Memory B cell (primary cell): ENCODE data around the gene ATG7.
"Not testable (repeated sequence)": the region's sequence is repeated elsewhere in the genome, so short reads cannot be mapped to it uniquely, and the experiment has no call there.

Experiments used
- ATAC-seq: fragments of 150-1000 bp; cut with Tn5 transposase; 2 replicates; pipeline ENCODE4 v1.10.0; 2021; ENCODE audit warnings: low read depth, mild to moderate bottlenecking, moderate library complexity
- DNase-seq, 2 donors: peaks; one replicate each; pipeline ENCODE4 v3.0.0; 2022; ENCODE audit warnings: low spot score in 2 of 2
- H3K27ac Mint-ChIP-seq: one replicate; pipeline ENCODE4 v1.8.0; 2022; ENCODE audit warnings: mild to moderate bottlenecking, moderate library complexity, mixed read lengths
- H3K27me3 Mint-ChIP-seq: one replicate; pipeline ENCODE4 v1.8.0; 2022; ENCODE audit warnings: mixed read lengths
- H3K36me3 Mint-ChIP-seq: one replicate; pipeline ENCODE4 v1.8.0; 2022; ENCODE audit warnings: mild to moderate bottlenecking, mixed read lengths
- H3K4me1 Mint-ChIP-seq: one replicate; pipeline ENCODE4 v1.8.0; 2022; ENCODE audit warnings: mixed read lengths
- H3K4me3 Mint-ChIP-seq: one replicate; pipeline ENCODE4 v1.8.0; 2022; ENCODE audit warnings: mild to moderate bottlenecking, moderate library complexity, mixed read lengths
- H3K9me3 Mint-ChIP-seq: one replicate; pipeline ENCODE4 v1.8.0; 2022; ENCODE audit warnings: mixed read lengths

ATG7 gene

DNA sequence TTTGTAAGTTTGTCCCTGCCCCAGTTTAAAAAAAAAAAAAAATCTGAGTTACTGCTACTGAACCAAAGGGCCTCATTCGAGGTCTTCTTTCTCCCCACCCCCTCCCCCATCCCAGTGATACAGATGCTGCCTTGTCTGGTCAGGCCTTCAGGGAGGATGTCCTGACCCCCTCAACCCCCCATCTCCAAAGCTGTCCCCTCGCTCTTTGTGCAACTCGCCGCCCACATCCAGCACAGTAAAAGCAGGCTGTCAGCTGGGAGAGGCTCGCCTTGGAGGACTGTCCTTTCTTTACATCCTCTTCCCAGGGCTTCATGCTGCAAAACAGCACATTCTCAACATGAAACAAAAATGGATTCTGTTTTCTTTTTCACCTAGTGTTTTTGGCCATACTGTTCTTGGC lies 238.2 kb downstream of the ATG7 start:
- Mint-ChIP-seq H3K27ac (peak overlapping the region; percentile 10), H3K27me3 (no peaks in the 10 kb centered on the region), H3K4me3 (no peak overlapping the region), H3K4me1 (no peaks in the 10 kb centered on the region), H3K36me3 (peaks cover 12% of the 10 kb centered on the region), H3K9me3 (no peaks in the 10 kb centered on the region)
- DNase-seq (no peak), ATAC-seq (no peak)

DNA sequence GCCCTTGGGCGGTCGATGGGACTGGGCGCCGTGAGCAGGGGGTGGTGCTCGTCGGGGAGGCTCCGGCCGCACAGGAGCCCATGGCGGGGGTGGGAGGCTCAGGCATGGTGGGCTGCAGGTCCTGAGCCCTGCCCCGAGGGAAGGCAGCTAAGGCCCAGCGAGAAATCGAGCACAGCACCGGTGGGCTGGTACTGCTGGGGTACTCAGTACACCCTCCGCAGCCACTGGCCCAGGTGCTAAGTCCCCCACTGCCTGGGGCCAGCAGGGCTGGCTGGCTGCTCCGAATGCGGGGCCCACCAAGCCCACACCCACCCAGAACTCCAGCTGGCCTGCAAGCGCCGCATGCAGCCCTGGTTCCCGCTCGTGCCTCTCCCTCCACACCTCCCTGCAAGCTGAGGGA lies 239.4 kb downstream of the ATG7 start:
- not testable (repeated sequence) for H3K9me3 Mint-ChIP-seq, H3K27me3 Mint-ChIP-seq, H3K4me1 Mint-ChIP-seq, H3K4me3 Mint-ChIP-seq, DNase-seq, ATAC-seq, H3K27ac Mint-ChIP-seq
- peaks cover 12% of the 10 kb centered on the region for H3K36me3 Mint-ChIP-seq

DNA sequence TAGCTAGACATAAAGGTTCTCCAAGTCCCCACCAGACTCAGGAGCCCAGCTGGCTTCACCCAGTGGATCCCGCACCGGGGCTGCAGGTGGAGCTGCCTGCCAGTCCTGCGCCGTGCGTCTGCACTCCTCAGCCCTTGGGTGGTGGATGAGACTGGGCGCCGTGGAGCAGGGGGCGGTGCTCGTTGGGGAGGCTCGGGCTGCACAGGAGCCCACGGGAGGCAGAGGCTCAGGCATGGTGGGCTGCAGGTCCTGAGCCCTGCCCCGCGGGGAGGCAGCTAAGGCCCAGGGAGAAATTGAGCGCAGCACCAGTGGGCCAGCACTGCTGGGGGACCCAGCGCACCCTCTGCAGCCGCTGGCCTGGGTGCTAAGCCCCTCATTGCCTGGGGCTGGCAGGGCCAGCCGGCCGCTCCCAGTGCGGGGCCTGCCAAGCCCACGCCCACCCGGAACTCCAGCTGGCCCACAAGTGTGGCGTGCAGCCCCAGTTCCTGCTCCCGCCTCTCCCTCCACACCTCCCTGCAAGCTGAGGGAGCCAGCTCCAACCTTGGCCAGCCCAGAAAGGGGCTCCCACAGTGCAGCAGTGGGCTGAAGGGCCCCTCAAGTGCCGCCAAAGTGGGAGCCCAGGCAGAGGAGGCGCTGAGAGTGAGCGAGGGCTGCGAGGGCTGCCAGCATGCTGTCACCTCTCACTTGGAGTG lies 241.1 kb downstream of the ATG7 start:
- not testable (repeated sequence) for H3K27me3 Mint-ChIP-seq, DNase-seq, H3K9me3 Mint-ChIP-seq, ATAC-seq, H3K4me3 Mint-ChIP-seq, H3K4me1 Mint-ChIP-seq, H3K27ac Mint-ChIP-seq
- H3K36me3 Mint-ChIP-seq: peaks cover 12% of the 10 kb centered on the region

DNA sequence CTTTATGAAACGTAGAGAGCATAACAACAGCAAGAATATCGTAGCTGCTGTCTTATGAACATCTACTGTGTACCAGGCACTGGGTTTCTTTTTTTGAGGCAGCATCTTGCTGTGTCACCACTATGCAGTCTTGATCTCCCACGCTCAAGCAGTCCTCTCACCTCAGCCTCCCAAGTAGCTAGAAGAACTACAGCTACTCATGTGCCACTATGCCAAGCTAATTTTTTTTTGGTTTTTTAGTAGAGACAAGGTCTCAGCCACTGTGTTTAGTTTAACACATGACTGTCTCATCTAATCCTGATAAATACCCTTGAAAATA lies 241.6 kb downstream of the ATG7 start:
- H3K27ac Mint-ChIP-seq: no peak overlapping the region
- H3K9me3 Mint-ChIP-seq: no peaks in the 10 kb centered on the region
- DNase-seq (no peak), ATAC-seq (no peak)
- peaks cover 12% of the 10 kb centered on the region for H3K36me3 Mint-ChIP-seq
- H3K27me3 Mint-ChIP-seq: no peaks in the 10 kb centered on the region
- no peak overlapping the region for H3K4me3 Mint-ChIP-seq
- no peaks in the 10 kb centered on the region for H3K4me1 Mint-ChIP-seq

DNA sequence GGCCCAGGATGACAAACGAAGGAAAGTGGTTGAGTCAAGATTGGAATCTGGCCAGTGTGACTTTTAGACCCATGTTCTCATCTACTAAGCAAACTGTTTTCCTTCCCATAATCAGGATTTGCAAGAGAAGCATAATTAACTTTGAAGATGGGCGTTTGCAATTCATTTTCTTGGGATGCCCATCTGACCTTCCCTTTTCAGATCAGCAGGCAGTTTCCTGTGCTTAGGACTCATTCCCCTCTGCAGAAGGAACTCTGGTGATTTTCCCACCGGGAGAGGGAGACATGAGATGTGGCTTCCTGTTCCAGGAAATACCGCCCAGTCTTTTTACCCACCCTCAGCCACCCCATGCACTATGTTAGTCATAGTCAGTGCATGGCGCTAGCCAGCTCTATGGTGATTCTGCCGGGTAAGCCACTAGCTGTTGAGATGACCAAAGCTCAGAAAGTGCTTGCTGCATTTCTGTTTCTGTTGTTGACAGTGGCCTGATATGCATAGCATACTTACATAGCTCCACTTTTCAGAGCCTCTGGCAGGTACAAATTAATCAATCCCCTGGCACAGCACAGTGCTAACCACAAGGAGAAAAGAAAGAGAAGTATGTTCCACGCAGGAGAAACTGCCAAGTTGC lies 242.1 kb downstream of the ATG7 start:
- DNase-seq: no peak
- ATAC-seq: no peak
- Mint-ChIP-seq H3K4me3 (no peak overlapping the region), H3K36me3 (peaks cover 12% of the 10 kb centered on the region), H3K27ac (no peak overlapping the region), H3K9me3 (no peaks in the 10 kb centered on the region), H3K4me1 (no peaks in the 10 kb centered on the region), H3K27me3 (no peaks in the 10 kb centered on the region)

DNA sequence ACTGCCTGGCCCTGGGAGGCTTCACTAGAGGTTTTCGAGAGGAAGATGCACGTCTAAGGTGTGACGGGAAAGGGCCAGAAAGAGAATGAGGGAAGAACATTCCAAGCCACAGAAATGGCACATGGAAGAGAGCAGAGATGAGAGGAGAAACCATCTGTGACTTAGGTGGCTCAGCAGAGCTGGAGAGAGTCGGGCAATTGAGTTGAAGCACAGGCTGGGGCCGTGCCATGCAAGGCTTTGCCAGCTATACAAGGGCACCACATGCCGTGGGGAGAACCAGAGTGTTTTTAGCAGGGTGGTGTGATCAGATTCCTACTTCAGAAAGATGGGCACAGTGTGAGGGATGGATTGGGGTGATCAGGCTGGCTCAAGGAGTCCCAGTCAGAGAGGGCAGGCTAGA lies 245.4 kb downstream of the ATG7 start:
- Mint-ChIP-seq H3K4me1 (peaks cover 3% of the 10 kb centered on the region), H3K4me3 (no peak overlapping the region)

DNA sequence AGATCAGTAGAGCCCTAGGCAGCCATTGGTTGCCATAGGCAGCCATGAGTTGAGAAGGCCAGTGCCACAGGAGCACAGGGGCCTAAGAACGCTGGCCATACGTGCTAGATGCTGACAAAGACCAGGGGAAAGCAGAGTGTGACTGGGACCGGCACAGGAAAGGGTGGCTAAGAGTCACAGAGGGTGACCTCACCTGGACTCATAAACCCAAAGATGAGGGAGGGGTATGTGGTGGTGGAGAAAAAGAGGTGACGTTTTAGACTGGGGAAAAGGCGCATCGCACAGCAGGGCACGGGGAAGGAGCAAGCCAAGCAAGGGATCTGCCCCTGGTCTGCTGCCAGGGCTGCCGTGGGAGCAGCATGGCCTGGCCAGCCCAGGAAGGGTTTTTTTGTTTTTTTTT lies 249.0 kb downstream of the ATG7 start:
- Mint-ChIP-seq H3K27me3 (no peaks in the 10 kb centered on the region), H3K36me3 (peaks cover 11% of the 10 kb centered on the region), H3K27ac (no peak overlapping the region), H3K4me1 (peaks cover 3% of the 10 kb centered on the region), H3K9me3 (no peaks in the 10 kb centered on the region), H3K4me3 (no peak overlapping the region)
- ATAC-seq: no peak
- no peak for DNase-seq

More for the DNA sequence above, 245.4 kb downstream of the ATG7 start:
- Mint-ChIP-seq H3K9me3 (no peaks in the 10 kb centered on the region), H3K27me3 (no peaks in the 10 kb centered on the region), H3K27ac (no peak overlapping the region), H3K36me3 (peaks cover 12% of the 10 kb centered on the region)
- DNase-seq (no peak), ATAC-seq (no peak)

DNA sequence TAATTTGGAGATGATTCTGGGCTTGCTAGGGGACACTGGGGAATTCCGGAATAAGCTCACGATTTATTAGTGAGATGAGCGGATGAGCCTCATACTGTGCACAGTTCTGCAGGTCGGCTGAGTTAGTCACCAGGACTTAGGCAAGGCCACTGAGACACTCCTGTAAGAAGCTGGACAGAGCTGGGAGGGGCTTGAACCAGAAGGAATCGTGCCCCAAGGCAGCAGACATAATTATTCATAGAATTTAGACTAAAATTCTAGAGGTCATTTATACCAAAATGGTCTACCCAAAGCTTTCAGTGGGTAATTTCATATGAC lies 250.2 kb downstream of the ATG7 start:
- Mint-ChIP-seq H3K4me1 (peaks cover 3% of the 10 kb centered on the region), H3K27ac (no peak overlapping the region), H3K36me3 (peaks cover 13% of the 10 kb centered on the region), H3K4me3 (no peak overlapping the region), H3K27me3 (no peaks in the 10 kb centered on the region), H3K9me3 (peaks cover 1% of the 10 kb centered on the region)
- ATAC-seq (no peak), DNase-seq (no peak)

DNA sequence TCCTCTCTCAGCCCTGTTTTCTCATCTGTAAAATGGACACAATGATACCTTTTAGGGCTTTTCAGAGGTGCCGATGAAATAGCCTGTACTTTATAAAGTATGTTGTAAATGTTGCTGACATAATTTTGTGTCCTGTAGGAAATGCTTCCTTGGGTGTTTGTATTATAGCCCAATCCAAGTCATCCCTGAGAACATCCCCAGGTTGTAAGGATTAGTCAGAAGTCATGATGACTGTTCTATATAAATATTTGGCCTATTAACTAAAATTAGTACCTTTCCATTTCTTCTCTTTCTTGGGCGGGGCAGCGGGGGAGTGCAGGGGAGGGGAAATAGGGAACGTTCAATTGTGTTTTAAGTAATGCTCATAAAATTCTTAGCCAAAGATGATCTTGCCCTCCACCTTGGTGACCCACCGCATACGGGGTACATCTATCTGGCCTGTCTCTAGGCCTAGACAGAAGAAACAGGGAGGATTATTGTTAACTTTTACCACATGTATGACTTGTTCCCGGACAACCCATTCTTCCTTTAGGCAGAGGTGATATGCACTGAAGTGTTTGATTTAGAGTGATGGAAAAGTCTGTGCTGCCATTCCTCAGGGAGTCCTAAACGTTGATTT lies 250.9 kb downstream of the ATG7 start:
- Mint-ChIP-seq H3K4me1 (peaks cover 3% of the 10 kb centered on the region), H3K36me3 (peaks cover 16% of the 10 kb centered on the region), H3K9me3 (peaks cover 1% of the 10 kb centered on the region), H3K27me3 (no peaks in the 10 kb centered on the region), H3K27ac (no peak overlapping the region), H3K4me3 (no peak overlapping the region)
- no peak for DNase-seq
- ATAC-seq: no peak

DNA sequence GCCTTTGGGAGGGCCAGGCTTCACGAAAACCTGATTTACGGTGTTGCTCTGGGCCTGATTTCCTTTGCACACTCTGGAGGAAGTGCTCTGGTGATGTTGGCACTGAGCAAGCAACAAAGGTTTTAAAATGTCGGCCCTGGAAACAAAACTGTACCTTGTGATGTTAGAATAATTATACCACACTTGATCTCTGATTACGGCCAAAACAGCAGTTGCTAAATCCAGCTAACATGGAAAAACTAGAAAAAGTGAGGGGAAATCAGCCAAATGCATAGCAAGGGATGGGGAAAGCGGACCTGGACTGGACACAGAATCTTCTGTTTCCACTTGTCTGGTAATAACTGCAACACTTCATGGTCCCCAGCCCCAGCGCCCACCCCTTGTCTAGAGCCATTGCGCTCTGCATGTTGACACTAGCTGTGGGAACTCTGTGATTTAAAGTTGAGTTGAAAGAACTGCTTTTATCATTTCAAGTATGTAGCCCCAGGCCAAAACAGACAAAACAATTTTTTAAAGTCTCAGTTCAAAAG lies 251.4 kb downstream of the ATG7 start:
- peaks cover 1% of the 10 kb centered on the region for H3K9me3 Mint-ChIP-seq
- no peak overlapping the region for H3K27ac Mint-ChIP-seq
- ATAC-seq (no peak), DNase-seq (no peak)
- H3K4me3 Mint-ChIP-seq: no peak overlapping the region
- H3K36me3 Mint-ChIP-seq: peaks cover 16% of the 10 kb centered on the region
- H3K27me3 Mint-ChIP-seq: no peaks in the 10 kb centered on the region
- H3K4me1 Mint-ChIP-seq: peaks cover 3% of the 10 kb centered on the region

DNA sequence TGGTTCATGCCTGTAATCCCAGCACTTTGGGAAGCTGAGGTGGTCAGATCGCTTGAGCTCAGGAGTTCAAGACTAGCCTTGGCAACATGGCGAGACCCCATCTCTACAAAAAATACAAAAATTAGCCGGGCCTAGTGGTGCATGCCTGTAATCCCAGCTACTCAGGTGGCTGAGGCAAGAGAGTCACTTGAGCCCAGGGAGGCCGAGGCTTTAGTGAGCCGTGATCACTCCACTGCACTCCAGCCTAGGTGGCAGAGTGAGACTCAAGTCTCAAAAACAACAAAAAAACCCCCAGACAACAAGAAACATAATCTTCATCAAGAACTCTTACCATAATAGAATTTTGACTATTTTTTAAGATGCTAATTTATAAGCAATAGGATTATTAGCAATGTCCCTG lies 253.9 kb downstream of the ATG7 start:
- DNase-seq, ATAC-seq, H3K27ac Mint-ChIP-seq, H3K9me3 Mint-ChIP-seq, H3K4me3 Mint-ChIP-seq, H3K27me3 Mint-ChIP-seq, H3K4me1 Mint-ChIP-seq: not testable (repeated sequence)
- peaks cover 13% of the 10 kb centered on the region for H3K36me3 Mint-ChIP-seq

DNA sequence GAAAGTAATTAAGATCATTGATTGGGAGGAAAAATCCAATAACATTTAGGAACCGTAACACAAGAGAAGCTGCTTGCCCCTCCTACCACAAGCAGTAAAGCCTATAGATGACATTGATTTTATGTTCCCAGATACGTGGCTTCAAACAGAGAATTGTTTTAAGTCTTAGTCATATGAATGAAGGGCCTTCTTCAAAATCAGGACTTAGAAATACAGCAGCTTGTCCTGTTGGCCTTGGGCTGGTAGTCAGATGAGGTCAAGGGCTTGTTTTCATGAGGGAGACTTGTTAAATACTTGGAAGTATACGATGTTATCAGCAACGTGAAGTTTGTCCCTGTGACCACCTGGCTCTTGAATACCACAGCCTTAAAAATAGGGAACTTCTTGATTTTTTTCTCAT lies 257.1 kb downstream of the ATG7 start:
- H3K9me3 Mint-ChIP-seq: peaks cover 1% of the 10 kb centered on the region
- no peaks in the 10 kb centered on the region for H3K4me1 Mint-ChIP-seq
- H3K27ac Mint-ChIP-seq: no peak overlapping the region
- no peak for DNase-seq
- peaks cover 8% of the 10 kb centered on the region for H3K36me3 Mint-ChIP-seq
- ATAC-seq: no peak
- H3K27me3 Mint-ChIP-seq: no peaks in the 10 kb centered on the region
- no peak overlapping the region for H3K4me3 Mint-ChIP-seq

DNA sequence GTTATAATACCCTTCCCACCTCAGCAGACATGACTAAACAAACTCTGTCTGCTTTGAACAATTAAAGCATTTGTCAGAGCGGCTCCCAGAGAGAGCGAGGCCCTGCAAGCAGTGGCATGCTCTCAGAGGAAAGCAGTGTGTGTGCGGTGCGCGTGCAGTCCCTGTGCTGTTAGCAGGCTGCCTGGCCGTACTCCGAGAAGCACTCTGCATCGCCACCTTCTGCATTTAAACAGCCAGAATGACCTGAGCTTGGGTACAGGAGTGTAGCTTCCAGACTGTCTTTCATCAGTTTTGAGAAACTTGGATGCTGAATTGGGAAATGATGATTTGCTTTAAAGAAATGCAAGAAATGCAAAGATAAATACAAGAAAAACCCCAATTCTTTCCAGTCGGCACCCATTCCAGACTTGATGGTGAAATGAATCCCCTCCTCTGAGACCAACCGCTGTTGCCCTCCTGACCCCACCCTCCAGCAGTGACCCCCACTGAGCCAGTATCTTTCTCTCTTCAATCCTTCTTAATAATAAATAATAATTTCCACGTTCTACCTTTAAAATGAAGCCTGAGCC lies 258.0 kb downstream of the ATG7 start:
- DNase-seq (no peak), ATAC-seq (no peak)
- Mint-ChIP-seq H3K4me3 (no peak overlapping the region), H3K9me3 (peaks cover 1% of the 10 kb centered on the region), H3K36me3 (peaks cover 11% of the 10 kb centered on the region), H3K4me1 (no peaks in the 10 kb centered on the region), H3K27ac (no peak overlapping the region), H3K27me3 (no peaks in the 10 kb centered on the region)

DNA sequence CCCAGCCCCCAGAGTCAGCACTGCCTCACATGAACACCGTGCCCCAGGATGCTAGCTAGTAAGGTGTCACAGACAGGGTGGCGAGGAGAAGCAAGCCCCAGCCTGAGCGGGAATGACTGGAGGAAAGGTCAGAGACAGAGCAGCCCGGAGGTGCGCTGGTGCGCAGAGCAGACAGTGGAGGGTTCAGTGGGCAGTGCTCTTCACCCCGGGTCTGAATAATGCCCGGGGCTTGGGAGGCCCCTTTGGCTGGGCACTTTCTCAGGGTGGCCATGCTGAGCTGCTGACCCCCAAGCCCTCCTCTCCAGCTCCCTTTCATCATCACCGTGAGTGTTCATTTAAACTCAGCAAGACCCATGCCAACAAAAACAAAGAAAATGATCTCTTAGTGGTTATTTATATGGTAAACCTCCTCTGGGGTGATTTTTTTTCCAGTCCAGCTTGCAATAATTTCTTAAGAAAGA lies 260.8 kb downstream of the ATG7 start:
- no peak overlapping the region for H3K27ac Mint-ChIP-seq
- H3K4me1 Mint-ChIP-seq: peaks cover 7% of the 10 kb centered on the region
- no peak for DNase-seq
- no peaks in the 10 kb centered on the region for H3K27me3 Mint-ChIP-seq
- no peaks in the 10 kb centered on the region for H3K9me3 Mint-ChIP-seq
- no peak for ATAC-seq
- H3K4me3 Mint-ChIP-seq: no peak overlapping the region
- H3K36me3 Mint-ChIP-seq: peaks cover 12% of the 10 kb centered on the region
